ENCODE measurements around the gene DTX2. TPM values are rescaled to one million over a fixed set of nuclear protein-coding genes. Genes with fewer than 3 reads are reported as not detected.

DTX2 gene
- polyA plus RNA-seq, 1 donor from 2014 or later: 2.4 TPM

DNA sequence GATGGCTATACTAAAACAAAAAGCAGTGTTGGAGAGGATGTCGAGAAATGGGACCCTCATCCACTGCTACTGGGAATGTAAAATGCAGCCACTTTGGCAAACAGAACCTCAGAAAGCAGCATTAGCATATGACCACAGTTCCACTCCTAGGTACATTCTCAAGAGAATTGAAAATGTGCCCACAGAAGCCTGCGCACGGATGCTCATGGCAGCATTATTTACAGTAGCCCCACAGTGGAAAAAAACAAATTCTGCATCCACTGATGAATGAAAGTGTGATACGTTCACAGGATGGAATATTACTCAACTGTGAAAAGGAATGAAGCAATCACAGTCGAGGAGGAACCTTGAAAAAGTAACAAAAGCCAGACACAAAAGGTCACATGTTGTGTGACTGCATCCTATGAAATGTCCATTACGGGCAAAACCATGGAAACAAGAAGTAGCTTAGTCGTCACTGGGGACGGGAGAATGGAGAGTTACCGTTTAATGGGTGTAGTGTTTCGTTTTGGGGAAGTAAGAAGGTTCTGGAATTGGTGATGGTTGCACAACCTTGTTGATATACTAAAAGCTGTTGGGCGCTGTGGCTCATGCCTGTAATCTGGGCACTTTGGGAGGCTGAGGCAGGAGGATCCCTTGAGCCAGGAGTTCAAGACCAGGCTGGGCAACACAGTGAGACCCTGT, 46.4 kb downstream of the DTX2 start:
- no peak overlapping the region for H3K4me2 ChIP-seq (ENCODE audit: low read length)
- H3K36me3 ChIP-seq (ENCODE audit: insufficient read depth, low read length): no peaks in the 10 kb centered on the region
- H2AFZ ChIP-seq (ENCODE audit: low read depth, low read length): no peak overlapping the region
- no peak overlapping the region for H3K4me3 ChIP-seq (ENCODE audit: low read length)
- TF ChIP-seq, protein P1, sequence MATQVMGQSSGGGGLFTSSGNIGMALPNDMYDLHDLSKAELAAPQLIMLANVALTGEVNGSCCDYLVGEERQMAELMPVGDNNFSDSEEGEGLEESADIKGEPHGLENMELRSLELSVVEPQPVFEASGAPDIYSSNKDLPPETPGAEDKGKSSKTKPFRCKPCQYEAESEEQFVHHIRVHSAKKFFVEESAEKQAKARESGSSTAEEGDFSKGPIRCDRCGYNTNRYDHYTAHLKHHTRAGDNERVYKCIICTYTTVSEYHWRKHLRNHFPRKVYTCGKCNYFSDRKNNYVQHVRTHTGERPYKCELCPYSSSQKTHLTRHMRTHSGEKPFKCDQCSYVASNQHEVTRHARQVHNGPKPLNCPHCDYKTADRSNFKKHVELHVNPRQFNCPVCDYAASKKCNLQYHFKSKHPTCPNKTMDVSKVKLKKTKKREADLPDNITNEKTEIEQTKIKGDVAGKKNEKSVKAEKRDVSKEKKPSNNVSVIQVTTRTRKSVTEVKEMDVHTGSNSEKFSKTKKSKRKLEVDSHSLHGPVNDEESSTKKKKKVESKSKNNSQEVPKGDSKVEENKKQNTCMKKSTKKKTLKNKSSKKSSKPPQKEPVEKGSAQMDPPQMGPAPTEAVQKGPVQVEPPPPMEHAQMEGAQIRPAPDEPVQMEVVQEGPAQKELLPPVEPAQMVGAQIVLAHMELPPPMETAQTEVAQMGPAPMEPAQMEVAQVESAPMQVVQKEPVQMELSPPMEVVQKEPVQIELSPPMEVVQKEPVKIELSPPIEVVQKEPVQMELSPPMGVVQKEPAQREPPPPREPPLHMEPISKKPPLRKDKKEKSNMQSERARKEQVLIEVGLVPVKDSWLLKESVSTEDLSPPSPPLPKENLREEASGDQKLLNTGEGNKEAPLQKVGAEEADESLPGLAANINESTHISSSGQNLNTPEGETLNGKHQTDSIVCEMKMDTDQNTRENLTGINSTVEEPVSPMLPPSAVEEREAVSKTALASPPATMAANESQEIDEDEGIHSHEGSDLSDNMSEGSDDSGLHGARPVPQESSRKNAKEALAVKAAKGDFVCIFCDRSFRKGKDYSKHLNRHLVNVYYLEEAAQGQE (IDR thresholded peaks at IDR 0.05; ENCODE audit: borderline replicate concordance): no peak
- TF ChIP-seq POLR2AphosphoS5 (IDR thresholded peaks at IDR 0.05) (no peak), MXI1 (conservative IDR thresholded peaks at IDR 0.05; ENCODE audit: poor library complexity, severe bottlenecking) (no peak), RAD21 (conservative IDR thresholded peaks at IDR 0.05) (no peak), EP300 (conservative IDR thresholded peaks at IDR 0.05; ENCODE audit: poor library complexity, severe bottlenecking) (no peak), SMC3 (conservative IDR thresholded peaks at IDR 0.05; ENCODE audit: poor library complexity) (no peak), TAF1 (IDR thresholded peaks at IDR 0.05; ENCODE audit: low read depth) (no peak), EZH2 (IDR thresholded peaks at IDR 0.05; ENCODE audit: borderline replicate concordance, insufficient read depth, low read length, poor library complexity, severe bottlenecking) (no peak)
- TF ChIP-seq, protein P2, sequence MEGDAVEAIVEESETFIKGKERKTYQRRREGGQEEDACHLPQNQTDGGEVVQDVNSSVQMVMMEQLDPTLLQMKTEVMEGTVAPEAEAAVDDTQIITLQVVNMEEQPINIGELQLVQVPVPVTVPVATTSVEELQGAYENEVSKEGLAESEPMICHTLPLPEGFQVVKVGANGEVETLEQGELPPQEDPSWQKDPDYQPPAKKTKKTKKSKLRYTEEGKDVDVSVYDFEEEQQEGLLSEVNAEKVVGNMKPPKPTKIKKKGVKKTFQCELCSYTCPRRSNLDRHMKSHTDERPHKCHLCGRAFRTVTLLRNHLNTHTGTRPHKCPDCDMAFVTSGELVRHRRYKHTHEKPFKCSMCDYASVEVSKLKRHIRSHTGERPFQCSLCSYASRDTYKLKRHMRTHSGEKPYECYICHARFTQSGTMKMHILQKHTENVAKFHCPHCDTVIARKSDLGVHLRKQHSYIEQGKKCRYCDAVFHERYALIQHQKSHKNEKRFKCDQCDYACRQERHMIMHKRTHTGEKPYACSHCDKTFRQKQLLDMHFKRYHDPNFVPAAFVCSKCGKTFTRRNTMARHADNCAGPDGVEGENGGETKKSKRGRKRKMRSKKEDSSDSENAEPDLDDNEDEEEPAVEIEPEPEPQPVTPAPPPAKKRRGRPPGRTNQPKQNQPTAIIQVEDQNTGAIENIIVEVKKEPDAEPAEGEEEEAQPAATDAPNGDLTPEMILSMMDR (IDR thresholded peaks at IDR 0.05; ENCODE audit: poor library complexity, severe bottlenecking): no peak
- H3K79me2 ChIP-seq (replicated peaks; ENCODE audit: insufficient read depth, low read length): no peaks in the 10 kb centered on the region
- H3K27me3 ChIP-seq (ENCODE audit: insufficient read depth, low read depth, low read length): no peaks in the 10 kb centered on the region
- no peaks in the 10 kb centered on the region for H3K9me3 ChIP-seq (ENCODE audit: low read length)
- no peaks in the 10 kb centered on the region for H3F3A ChIP-seq (ENCODE audit: insufficient read depth, low read length, poor library complexity, severe bottlenecking)
- no peaks in the 10 kb centered on the region for H4K20me1 ChIP-seq (ENCODE audit: insufficient read depth)
- H3K9ac ChIP-seq (ENCODE audit: low read length): no peak overlapping the region
- H3K27ac ChIP-seq (ENCODE audit: low read length): no peak overlapping the region
- H3K9me2 ChIP-seq (ENCODE audit: insufficient read depth, low read length): no peaks in the 10 kb centered on the region

DNA sequence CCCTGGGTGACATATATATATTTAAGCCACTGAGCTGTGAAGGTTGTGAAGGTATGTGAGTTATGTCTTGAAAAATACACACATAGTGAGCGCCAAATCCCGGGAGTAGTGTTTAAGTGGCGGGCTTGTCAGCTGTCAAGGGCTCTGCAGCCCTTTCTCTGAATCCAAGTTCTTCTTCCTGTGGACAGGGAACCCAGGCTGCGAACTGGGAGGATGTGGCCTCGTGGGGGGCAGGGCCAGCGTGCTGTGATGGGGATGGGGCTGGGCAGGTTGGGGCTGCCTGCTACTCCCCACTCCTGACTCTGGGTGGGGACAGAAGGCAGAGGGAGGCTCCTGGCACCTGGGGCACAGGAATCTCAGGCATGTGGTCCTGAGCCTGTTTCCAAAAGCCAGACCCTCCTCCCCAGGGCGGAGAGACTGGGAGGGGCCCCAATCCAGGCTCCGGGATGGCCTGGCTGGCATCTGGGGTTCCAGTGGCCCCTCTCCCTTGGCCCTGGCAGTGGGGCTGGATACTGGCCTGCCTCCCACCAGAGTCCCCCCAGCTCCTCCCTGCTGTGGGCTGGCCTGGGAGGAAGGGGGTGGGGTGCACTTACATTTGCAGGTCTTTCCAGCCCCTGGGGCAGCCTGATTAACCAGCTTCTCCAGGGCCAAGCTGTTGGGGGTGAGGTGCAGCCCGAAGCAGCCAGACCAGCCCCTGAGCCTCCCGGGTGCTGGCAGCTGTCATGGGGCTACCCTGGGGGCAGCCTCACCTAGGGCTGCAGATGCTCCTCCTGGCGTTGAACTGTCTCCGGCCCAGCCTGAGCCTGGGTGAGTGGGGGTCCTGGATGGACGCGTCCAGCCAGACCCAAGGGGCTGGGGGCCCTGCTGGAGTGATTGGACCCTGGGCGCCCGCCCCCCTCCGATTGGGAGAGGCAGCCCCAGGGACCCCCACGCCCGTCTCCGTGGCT, 48.7 kb downstream of the DTX2 start, which contains the start of gene UPK3B:
Gene UPK3B (plus strand): TSS at position 622 of the 947 bp plus-strand sequence. CDS start 101 bp downstream, at position 723.
- Histone ChIP-seq H3K4me2 (ENCODE audit: low read length) (no peak within 1 kb of the TSS), H3K36me3 (ENCODE audit: insufficient read depth, low read length) (no peaks in the 10 kb centered on the region), H3K27ac (ENCODE audit: low read length) (no peak within 1 kb of the TSS), H3F3A (ENCODE audit: insufficient read depth, low read length, poor library complexity, severe bottlenecking) (no peaks in the 10 kb centered on the region), H2AFZ (ENCODE audit: low read depth, low read length) (no peak within 1 kb of the TSS), H3K9me3 (ENCODE audit: low read length) (no peaks in the 10 kb centered on the region), H4K20me1 (ENCODE audit: insufficient read depth) (no peaks in the 10 kb centered on the region), H3K9me2 (ENCODE audit: insufficient read depth, low read length) (no peaks in the 10 kb centered on the region), H3K9ac (ENCODE audit: low read length) (no peak within 1 kb of the TSS), H3K79me2 (replicated peaks; ENCODE audit: insufficient read depth, low read length) (no peaks in the 10 kb centered on the region), H3K4me3 (ENCODE audit: low read length) (no peak within 1 kb of the TSS), H3K27me3 (ENCODE audit: insufficient read depth, low read depth, low read length) (no peaks in the 10 kb centered on the region)
- TF ChIP-seq EZH2 (IDR thresholded peaks at IDR 0.05; ENCODE audit: borderline replicate concordance, insufficient read depth, low read length, poor library complexity, severe bottlenecking) (no peak), RAD21 (conservative IDR thresholded peaks at IDR 0.05) (no peak), EP300 (conservative IDR thresholded peaks at IDR 0.05; ENCODE audit: poor library complexity, severe bottlenecking) (no peak), SMC3 (conservative IDR thresholded peaks at IDR 0.05; ENCODE audit: poor library complexity) (no peak), TAF1 (IDR thresholded peaks at IDR 0.05; ENCODE audit: low read depth) (no peak), POLR2AphosphoS5 (IDR thresholded peaks at IDR 0.05) (no peak), MXI1 (conservative IDR thresholded peaks at IDR 0.05; ENCODE audit: poor library complexity, severe bottlenecking) (no peak)
- TF ChIP-seq, protein P2 (IDR thresholded peaks at IDR 0.05; ENCODE audit: poor library complexity, severe bottlenecking): no peak
- TF ChIP-seq, protein P1 (IDR thresholded peaks at IDR 0.05; ENCODE audit: borderline replicate concordance): no peak
